22Rv1 (cell line): ENCODE measurements around the gene PNPT1.

Experiments
- CTCF ChIP-seq: fragments of 450-650 bp; IDR thresholded peaks from 2 replicates; pipeline ENCODE4 v1.5.1; 2017; ENCODE audit warnings: mild to moderate bottlenecking
- ZFX ChIP-seq: fragments of 450-650 bp; IDR thresholded peaks from 2 replicates; pipeline ENCODE4 v1.6.1; 2017; ENCODE audit warnings: antibody characterized with exemption, borderline replicate concordance

GRCh38 chr2:55618275-55619055 lies 75.2 kb downstream of the PNPT1 start:
- no peak for TF ChIP-seq CTCF
- no peak for TF ChIP-seq ZFX
